ENCODE measurements around the gene PLD1.

DNA sequence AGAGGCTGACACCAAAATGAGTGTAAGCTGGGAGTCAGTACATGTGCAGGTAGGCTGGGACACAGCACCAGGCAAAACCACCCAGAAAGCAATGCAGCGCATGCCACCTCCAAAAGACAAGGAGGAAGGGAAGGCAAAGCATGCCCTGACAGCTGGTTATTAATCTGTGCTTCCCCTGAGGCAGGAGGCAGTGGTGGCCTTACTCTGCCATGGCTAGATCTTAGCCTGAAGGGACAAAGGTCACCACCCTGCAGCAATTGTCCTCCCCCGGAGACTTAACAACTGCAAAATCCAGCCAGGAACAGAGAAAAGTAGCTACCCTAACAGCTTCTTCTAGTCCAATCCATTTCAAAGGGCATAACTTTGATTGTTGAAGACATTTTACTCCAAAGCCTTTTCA lies 73.7 kb downstream of the PLD1 start:
- TF ChIP-seq, protein P1, sequence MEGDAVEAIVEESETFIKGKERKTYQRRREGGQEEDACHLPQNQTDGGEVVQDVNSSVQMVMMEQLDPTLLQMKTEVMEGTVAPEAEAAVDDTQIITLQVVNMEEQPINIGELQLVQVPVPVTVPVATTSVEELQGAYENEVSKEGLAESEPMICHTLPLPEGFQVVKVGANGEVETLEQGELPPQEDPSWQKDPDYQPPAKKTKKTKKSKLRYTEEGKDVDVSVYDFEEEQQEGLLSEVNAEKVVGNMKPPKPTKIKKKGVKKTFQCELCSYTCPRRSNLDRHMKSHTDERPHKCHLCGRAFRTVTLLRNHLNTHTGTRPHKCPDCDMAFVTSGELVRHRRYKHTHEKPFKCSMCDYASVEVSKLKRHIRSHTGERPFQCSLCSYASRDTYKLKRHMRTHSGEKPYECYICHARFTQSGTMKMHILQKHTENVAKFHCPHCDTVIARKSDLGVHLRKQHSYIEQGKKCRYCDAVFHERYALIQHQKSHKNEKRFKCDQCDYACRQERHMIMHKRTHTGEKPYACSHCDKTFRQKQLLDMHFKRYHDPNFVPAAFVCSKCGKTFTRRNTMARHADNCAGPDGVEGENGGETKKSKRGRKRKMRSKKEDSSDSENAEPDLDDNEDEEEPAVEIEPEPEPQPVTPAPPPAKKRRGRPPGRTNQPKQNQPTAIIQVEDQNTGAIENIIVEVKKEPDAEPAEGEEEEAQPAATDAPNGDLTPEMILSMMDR (IDR thresholded peaks at IDR 0.05), result no peak
- TF ChIP-seq POLR2A (IDR thresholded peaks at IDR 0.05), result no peak
- TF ChIP-seq EP300 (IDR thresholded peaks at IDR 0.05), result no peak
